Fibroblast of the aortic adventitia (primary cell): ENCODE measurements around the gene LYZL4. TPM values are rescaled to one million over a fixed set of nuclear protein-coding genes. Genes with fewer than 3 reads are reported as not detected.

Experiments used
- DNase-seq: peaks from one replicate; pipeline ENCODE4 v3.0.0-alpha.2; 2010; ENCODE audit warnings: low read depth
- H3K4me3 ChIP-seq: 2 replicates; pipeline ENCODE4 v1.5.1; 2011; ENCODE audit warnings: low read depth, mild to moderate bottlenecking, control low read depth, low read length, moderate library complexity
- CTCF ChIP-seq: IDR thresholded peaks from 2 replicates; pipeline ENCODE4 v1.5.1; 2011; ENCODE audit warnings: mild to moderate bottlenecking, low read length, control low read depth, inconsistent platforms; ENCODE audit not compliant: insufficient read depth
- total RNA-seq: library from RNA; depleted of rRNA; stranded (reverse); fragments of >200 nt; gene quantifications from 2 replicates; pipeline ENCODE4 v1.2.3, GENCODE V29; 2012; ENCODE audit warnings: low replicate concordance

Gene LYZL4
- total RNA-seq, 1 donor: not detected

- DNase-seq: no peak
- no peak overlapping the region for H3K4me3 ChIP-seq
- TF ChIP-seq CTCF: no peak
These were observed 2.2 kb upstream of the LYZL4 start for GRCh38 chr3:42412526-42413155.

GRCh38 chr3:42411429-42411828 lies 1.0 kb upstream of the LYZL4 start:
- DNase-seq: no peak
- TF ChIP-seq CTCF: no peak
- no peak overlapping the region for H3K4me3 ChIP-seq

GRCh38 chr3:42408156-42408555 lies 2.3 kb downstream of the LYZL4 start:
- H3K4me3 ChIP-seq: no peak overlapping the region
- no peak for DNase-seq
- TF ChIP-seq CTCF: no peak

GRCh38 chr3:42406727-42407450 lies 3.5 kb downstream of the LYZL4 start:
- DNase-seq: no peak
- no peak overlapping the region for H3K4me3 ChIP-seq
- TF ChIP-seq CTCF: no peak

GRCh38 chr3:42405857-42406256 lies 4.6 kb downstream of the LYZL4 start:
- TF ChIP-seq CTCF: no peak
- no peak overlapping the region for H3K4me3 ChIP-seq
- DNase-seq: no peak

- no peak for DNase-seq
- no peak overlapping the region for H3K4me3 ChIP-seq
- no peak for TF ChIP-seq CTCF
These were observed 6.7 kb downstream of the LYZL4 start for GRCh38 chr3:42403737-42404136.
